KBM-7 (cell line): ENCODE data around the gene LRP1.

Experiments used
- DNase-seq: peaks from one replicate; pipeline ENCODE4 v3.0.0-alpha.2; 2015
- in situ Hi-C: fragments of 300-500 bp; cut with MboI; formaldehyde crosslinking; loops from 2 replicates; pipeline ENCODE4 v1.14.3; 2020; ENCODE audit warnings: low sequenced_read_pairs, low pct_unique_long_range_greater_than_20kb, mixed read lengths

Gene LRP1

GRCh38 chr12:57164454-57164853 is 36.2 kb downstream of the LRP1 start:
- no peak for DNase-seq
- in situ Hi-C loops, result no loop called here

DNA sequence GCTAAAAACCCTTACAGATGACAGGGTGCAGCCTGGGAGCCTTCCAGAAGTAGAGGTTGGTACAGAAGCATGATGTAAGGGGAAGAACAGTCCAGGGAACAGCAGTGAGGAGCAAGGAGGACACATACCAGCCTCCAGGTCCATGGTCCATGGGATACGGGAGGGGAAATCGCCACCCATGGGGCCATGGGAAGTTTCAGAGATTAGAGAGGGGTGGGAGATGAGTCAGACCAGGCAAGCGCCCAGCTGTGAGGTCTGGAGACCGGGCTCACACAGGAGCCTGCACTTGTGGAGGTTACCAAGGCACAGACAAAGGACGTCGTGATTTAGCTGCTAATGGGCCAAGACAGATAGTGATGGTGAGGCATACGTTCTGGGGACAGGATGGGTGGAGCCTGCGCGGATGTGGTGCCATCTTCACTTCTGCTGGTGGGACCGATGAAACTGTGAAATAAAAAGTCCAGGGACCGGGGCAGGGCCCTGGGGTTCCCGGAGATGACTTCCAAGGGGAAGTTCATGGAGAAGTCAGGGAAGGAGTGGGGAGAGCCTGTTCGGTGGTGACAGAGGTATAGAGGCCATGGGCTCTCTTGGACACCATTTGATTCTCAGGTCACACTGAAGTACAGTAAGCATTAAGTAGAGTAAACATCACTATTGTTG is 36.8 kb downstream of the LRP1 start:
- no peak for DNase-seq
- in situ Hi-C loops, result no loop called here

DNA sequence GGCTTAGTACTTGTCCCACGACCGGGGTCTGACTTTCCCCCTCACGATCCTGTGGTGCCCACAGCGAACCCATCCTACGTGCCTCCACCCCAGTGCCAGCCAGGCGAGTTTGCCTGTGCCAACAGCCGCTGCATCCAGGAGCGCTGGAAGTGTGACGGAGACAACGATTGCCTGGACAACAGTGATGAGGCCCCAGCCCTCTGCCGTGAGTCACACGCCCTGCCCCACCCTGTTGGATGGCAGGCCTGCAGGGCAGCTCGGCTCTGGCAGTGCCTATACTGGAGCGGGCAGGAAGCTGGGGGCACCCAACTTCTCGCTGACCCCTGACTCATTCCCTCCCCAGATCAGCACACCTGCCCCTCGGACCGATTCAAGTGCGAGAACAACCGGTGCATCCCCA is 37.5 kb downstream of the LRP1 start:
- in situ Hi-C loops, result no loop called here
- no peak for DNase-seq

DNA sequence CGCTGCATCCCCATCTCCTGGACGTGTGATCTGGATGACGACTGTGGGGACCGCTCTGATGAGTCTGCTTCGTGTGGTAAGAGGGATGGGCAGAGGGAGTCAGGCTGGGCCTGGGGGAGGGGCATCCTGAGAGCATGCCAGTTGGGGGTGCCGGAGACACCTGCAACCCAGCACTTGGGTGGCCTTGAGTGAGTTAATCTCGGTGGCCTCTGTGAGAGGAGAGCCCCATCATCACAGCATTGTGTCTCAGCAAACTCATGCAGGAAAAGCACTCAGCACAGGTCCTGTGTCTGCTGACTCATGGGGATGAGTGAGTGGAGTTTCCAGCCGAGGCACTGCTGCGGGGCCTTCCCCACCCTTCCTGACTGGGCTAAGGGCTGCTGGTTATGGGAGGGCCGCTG is 38.7 kb downstream of the LRP1 start:
- in situ Hi-C loops, result no loop called here
- no peak for DNase-seq

GRCh38 chr12:57168058-57168457 is 39.8 kb downstream of the LRP1 start:
- no peak for DNase-seq
- in situ Hi-C loops, result no loop called here

DNA sequence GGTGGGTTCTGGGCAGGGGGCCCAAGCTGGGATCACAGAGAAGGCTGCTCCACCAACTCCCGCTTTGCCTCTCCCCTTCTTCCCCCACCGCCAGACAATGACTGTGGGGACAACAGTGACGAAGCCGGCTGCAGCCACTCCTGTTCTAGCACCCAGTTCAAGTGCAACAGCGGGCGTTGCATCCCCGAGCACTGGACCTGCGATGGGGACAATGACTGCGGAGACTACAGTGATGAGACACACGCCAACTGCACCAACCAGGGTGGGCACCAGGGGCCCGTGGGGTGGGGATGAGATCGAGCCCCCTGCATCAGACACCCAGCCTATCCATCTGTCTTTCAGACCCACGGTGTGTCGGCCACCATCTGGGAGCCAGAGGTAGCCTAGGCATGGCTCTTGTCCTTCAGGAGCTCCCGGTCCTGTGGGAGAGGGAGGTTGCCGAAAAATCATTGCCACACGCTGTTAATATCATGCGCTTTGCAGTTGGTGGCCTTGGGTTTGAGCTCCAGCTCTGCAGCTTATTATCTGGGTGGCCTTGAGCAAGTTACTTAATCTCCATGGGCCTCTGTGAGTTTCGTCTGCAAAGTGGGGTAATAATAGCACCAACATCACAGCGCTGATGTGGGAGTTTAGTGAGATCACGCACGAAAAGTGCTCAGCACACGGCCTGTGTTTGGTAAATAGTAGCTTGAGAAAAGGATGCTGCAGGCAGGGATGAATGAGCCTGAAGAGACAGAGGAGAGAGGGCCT is 40.9 kb downstream of the LRP1 start:
- in situ Hi-C loops, result no loop called here
- DNase-seq, result no peak

- in situ Hi-C loops, result no loop called here
- peak; percentile 23 for DNase-seq
These were observed 41.7 kb downstream of the LRP1 start for GRCh38 chr12:57169969-57170368.

DNA sequence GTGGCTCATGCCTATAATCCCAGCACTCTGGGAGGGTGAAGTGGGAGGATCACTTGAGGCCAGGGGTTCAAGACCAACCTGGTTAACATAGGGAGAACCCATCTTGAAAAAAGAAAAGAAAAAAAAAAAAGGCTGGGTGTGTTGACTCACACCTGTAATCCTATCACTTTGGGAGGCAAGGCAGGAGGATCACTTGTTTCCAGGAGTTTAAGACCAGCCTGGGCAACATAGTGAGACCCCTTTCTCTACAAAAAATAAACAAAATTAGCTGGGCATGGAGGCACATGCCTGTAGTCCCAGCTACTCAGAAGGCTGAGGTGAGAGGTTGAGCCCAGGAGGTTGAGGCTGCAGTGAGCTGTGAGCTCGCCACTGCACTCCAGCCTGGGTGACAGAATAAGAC is 42.1 kb downstream of the LRP1 start:
- DNase-seq, result no peak
- in situ Hi-C loops, result no loop called here

DNA sequence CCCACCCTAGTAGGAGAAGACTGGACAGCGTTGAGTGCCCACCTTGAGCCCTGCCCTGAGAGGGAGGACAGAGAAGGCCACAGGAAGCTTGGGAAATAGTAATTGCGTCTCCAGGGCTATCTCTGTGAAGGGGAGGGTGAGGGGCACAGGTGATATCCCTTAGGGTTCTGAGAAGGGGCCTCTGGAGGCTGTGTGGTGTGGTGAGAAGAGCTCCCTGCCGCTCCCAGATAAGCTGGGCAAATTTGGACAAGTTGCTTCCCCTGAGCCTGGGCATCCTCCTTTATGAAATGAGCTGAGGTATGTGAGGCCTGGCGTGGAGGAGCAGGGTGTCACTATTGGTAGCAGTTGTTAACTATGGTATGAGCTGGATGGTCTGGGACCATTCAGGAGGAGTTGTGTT is 42.6 kb downstream of the LRP1 start:
- no peak for DNase-seq
- in situ Hi-C loops, result no loop called here

- no peak for DNase-seq
- in situ Hi-C loops, result no loop called here
These were observed 43.4 kb downstream of the LRP1 start for GRCh38 chr12:57171668-57172067.

DNA sequence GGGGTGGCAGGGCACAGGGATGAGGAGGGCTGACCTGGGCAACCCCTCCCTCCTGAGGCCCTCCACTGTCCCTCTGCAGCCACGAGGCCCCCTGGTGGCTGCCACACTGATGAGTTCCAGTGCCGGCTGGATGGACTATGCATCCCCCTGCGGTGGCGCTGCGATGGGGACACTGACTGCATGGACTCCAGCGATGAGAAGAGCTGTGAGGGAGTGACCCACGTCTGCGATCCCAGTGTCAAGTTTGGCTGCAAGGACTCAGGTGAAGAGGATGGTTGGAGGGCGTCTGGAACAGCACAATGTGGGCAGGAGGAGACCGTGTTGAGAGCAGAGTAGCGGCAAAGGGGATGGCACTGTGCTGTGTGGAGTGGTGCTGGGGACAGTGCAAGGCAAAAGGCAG is 44.8 kb downstream of the LRP1 start:
- in situ Hi-C loops, result no loop called here
- DNase-seq, result peak; percentile 53

DNA sequence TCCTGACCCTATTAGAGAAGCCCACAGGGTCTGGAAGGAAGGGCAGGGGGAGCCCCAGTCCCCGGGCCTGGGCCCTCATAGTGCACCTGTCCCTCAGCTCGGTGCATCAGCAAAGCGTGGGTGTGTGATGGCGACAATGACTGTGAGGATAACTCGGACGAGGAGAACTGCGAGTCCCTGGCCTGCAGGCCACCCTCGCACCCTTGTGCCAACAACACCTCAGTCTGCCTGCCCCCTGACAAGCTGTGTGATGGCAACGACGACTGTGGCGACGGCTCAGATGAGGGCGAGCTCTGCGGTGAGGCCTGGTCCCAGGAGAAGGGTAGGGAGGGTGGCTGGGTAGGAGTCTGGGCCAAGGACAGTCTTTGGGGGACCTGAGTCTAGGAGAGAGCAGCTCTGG is 45.4 kb downstream of the LRP1 start:
- in situ Hi-C loops, result no loop called here
- DNase-seq, result no peak

DNA sequence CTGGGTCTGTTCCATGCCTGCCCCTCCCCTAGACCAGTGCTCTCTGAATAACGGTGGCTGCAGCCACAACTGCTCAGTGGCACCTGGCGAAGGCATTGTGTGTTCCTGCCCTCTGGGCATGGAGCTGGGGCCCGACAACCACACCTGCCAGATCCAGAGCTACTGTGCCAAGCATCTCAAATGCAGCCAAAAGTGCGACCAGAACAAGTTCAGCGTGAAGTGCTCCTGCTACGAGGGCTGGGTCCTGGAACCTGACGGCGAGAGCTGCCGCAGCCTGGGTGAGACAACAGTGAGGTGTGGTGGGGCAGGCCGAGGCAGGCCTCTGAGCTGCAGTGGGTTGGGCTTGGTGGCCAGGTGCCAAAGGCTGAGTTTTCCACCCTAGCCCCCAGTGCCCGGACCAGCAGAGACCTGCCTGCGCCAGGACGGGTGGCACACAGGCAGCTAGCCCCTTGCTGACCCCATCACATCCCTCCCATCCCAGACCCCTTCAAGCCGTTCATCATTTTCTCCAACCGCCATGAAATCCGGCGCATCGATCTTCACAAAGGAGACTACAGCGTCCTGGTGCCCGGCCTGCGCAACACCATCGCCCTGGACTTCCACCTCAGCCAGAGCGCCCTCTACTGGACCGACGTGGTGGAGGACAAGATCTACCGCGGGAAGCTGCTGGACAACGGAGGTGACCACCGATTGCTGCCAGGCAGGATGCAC is 47.3 kb downstream of the LRP1 start:
- peak; percentile 55 for DNase-seq
- in situ Hi-C loops, result no loop called here

DNA sequence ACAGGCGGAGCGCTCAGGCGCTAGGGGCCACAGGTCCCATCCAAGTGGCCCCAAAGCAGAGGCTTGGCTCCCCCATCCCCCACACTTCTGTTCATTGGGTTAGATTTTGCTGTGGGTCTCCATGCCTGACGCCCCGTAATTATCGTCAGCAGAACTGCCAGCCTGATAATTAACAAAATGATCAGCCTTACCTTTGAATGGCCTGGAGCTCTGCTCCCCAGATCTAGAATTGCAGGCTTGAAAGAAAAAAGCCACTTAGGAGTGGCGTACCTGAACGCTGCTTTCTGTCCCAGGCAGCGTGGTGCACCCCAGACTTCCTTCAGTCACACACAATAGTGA is 47.8 kb downstream of the LRP1 start:
- in situ Hi-C loops, result no loop called here
- DNase-seq, result no peak

GRCh38 chr12:57176846-57177245 is 48.6 kb downstream of the LRP1 start:
- in situ Hi-C loops, result no loop called here
- no peak for DNase-seq

- in situ Hi-C loops, result no loop called here
- DNase-seq, result no peak
These were observed 49.1 kb downstream of the LRP1 start for GRCh38 chr12:57177354-57177753.

DNA sequence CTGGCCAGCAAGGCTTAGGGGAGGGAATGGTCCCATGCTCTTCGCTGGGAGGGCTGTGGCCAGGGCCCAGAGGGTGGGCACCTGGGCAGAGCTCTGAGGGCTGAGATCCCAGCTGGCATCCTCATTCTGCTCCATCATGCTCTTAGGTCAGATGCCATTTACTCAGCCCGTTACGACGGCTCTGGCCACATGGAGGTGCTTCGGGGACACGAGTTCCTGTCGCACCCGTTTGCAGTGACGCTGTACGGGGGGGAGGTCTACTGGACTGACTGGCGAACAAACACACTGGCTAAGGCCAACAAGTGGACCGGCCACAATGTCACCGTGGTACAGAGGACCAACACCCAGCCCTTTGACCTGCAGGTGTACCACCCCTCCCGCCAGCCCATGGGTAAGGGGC is 49.9 kb downstream of the LRP1 start:
- no peak for DNase-seq
- in situ Hi-C loops, result no loop called here

DNA sequence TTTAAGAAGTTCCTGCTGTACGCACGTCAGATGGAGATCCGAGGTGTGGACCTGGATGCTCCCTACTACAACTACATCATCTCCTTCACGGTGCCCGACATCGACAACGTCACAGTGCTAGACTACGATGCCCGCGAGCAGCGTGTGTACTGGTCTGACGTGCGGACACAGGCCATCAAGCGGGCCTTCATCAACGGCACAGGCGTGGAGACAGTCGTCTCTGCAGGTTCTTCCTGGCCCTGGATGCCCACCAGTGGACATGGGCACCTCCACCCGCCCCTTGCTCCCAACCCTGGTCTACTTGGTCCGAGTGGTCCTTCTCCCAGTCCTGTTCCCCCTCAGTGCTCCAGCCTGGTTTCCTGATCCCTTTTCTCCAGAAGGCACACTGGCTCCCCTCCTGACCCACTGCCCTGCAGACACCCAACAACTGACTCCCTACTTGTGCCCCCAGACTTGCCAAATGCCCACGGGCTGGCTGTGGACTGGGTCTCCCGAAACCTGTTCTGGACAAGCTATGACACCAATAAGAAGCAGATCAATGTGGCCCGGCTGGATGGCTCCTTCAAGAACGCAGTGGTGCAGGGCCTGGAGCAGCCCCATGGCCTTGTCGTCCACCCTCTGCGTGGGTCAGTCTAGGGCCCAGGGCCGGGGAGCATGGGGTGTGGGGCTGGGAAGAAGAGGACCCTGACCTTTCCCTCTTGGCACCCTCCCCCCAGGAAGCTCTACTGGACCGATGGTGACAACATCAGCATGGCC is 51.2 kb downstream of the LRP1 start:
- in situ Hi-C loops, result no loop called here
- DNase-seq, result no peak

GRCh38 chr12:57180321-57180989 is 52.2 kb downstream of the LRP1 start:
- in situ Hi-C loops, result no loop called here
- no peak for DNase-seq
